ENCODE results near the gene TMEM106C.

Gene TMEM106C

DNA sequence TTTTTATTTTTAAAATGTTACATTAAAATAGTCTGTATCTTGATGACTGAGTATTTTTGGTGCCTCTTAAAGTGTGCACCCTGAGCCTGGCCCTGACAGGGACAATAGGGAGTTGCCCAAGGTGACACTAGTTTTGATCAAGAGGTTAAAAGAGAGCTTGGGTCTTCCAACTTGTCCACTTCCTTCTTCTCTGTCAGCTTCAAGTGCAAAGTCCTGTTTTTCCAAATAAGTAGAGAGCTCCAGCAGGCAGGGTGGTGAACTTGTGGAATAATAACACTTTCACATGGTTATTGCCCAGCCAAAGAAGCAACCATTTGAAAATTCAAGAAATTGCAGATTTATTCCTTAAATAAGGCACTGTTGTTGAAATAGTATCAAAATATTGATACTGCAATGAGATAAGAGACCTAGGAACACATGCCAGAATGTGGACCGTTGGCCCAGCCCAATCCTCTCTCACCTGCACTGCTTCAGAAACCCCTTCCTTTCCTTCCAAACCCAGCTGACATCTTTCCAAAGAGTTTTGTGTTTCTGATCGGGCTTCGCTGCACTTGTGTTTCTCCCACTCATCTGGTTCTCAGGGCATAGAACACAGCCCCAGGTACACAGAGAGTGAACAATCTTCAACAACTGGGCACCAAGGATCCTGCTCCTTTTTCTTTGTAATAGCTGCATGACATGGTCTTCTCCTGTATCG is 54.7 kb downstream of the TMEM106C start:
- DNase-seq = no peak
